Mononuclear cell (primary cell): Measurements from ENCODE around the gene NTM. TPM values are rescaled to one million over a fixed set of nuclear protein-coding genes. Genes with fewer than 3 reads are reported as not detected.

Source experiments
- H3K27me3 ChIP-seq: 2 replicates; pipeline ENCODE4 v1.6.0; 2011; ENCODE audit warnings: low read length, control low read depth; ENCODE audit not compliant: insufficient read depth
- H3K4me1 ChIP-seq: 2 replicates; pipeline ENCODE4 v1.5.1; 2011; ENCODE audit warnings: mild to moderate bottlenecking, low read length, control low read depth; ENCODE audit not compliant: insufficient read depth
- H3K4me3 ChIP-seq: 2 replicates; pipeline ENCODE4 v1.5.1; 2011; ENCODE audit warnings: mild to moderate bottlenecking, low read length, moderate library complexity
- H3K9me3 ChIP-seq: 2 replicates; pipeline ENCODE4 v1.5.1; 2011; ENCODE audit warnings: low read depth, mild to moderate bottlenecking, control low read depth, low read length
- total RNA-seq: library from RNA; depleted of rRNA; stranded (reverse); fragments of >200 nt; gene quantifications from one replicate; pipeline ENCODE4 v1.2.3, GENCODE V29; 2012

NTM gene
- total RNA-seq, 1 donor: not detected

DNA sequence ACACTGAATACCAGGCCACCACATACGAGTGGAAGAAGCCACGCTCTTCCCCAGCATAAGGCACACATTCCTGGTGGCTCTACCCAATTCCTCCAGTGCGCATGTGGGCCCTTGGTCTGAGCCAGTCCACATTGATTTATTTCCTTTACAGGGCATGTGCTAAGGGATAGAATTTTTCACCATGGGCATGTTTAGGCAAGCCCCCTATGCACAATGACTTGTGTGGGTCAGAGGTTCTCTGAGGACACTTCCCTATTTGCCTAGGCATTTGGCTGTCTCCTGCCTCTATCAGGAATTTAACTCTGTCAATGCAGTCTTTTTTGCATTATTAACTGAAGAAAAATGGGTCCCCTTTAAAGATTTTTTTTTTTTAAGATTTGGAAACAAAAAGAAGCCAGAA, 718.1 kb downstream of the NTM start:
- Histone ChIP-seq H3K4me1 (no peaks in the 10 kb centered on the region), H3K27me3 (no peaks in the 10 kb centered on the region), H3K9me3 (peaks cover 17% of the 10 kb centered on the region), H3K4me3 (no peak overlapping the region)

DNA sequence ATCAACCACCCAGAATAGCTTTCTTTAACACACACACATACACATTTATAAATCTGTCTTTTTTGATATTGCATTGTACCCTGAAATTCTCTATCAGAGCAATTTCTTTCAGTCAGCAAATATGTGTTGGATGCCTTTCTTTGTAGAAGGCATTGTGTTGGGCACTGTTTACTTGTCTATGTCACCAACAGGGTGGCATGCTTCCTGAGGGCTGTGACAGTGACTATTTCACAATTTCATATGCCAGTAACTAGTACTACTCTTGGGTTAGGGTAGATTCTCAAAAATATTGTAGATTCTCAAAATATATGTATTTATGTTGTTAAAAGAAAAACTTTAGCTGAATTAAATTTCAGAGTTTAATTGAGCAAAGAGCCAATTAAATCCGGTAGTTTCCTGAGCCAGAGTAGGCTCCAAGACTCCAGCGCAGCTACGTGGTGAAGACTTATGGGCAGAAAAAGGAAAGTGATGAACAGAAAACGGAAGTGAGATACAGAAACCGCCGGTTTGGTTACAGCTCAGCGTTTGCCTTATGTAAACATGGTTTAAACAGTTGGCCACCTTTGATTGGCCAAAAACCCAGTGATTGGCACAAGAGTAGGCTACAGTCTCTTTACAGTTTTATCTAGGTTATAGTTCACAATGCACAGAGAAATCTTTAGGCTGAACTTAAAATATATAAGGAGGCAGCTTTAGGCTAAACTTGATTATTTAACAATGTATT, 723.3 kb downstream of the NTM start:
- Histone ChIP-seq H3K4me1 (no peaks in the 10 kb centered on the region), H3K4me3 (no peak overlapping the region), H3K27me3 (no peaks in the 10 kb centered on the region), H3K9me3 (no peaks in the 10 kb centered on the region)

DNA sequence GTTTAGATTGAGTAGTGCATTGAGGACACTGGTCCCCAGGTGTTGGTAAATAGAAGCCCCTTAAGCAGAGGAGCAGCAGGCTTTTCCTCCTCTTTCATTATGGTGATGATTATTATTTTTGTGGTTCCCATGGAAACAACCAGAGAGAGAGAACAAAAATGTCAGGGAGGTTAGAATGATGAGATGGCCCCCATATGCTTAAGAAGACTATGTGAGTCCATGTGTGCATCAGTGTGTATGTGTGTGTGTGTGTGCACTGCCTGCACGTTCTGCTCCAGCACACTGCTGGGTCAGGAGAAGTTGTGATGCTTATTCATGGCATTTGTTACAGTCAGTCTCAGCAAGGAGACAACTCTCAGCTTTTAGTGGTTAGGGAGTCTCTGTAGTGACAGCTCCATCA, 724.2 kb downstream of the NTM start:
- no peaks in the 10 kb centered on the region for H3K27me3 ChIP-seq
- no peaks in the 10 kb centered on the region for H3K9me3 ChIP-seq
- no peaks in the 10 kb centered on the region for H3K4me1 ChIP-seq
- no peak overlapping the region for H3K4me3 ChIP-seq

DNA sequence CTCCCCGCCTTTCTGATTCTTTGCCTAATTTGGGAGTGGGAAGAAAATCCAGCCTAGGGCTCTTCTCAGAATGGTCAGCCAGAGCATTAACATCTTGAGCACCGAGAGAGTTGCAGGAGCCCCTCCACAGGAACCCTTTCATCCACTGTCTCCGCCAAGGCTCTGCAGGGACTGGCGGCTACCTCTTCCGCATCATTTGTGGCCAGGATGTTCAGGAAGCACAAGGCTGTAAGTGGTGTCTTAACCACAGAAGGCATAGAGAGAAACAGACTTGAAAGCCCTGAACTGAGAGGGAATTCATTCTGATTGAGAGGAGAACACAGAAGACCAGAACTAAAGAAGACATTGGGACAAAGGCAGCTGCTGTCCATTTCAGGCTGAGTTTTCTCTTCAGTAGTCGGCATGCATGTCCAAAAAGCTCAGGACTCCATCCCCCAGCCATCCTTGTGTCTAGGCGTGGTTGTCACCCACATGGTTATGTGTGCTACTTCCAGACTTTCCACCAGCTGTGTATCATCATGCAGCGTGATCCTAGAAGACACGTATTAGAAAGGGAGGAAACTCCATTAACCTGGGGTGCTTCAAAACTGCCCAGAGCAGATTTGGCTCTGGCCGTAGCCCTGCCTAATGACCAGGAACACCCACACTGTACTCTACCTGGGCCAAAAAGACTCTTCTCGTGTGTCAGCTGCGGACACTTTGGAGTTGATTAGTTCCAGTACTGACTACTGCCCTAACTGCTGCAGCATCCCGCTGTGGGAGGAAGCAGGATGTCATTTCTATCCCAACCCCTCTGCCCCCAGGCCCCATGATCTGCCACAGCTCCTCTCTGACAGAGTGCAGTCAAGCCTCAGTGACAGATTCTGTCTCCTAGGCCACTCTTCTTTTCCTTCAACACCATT, 725.1 kb downstream of the NTM start:
- no peaks in the 10 kb centered on the region for H3K27me3 ChIP-seq
- H3K4me3 ChIP-seq: no peak overlapping the region
- no peaks in the 10 kb centered on the region for H3K4me1 ChIP-seq
- no peaks in the 10 kb centered on the region for H3K9me3 ChIP-seq

DNA sequence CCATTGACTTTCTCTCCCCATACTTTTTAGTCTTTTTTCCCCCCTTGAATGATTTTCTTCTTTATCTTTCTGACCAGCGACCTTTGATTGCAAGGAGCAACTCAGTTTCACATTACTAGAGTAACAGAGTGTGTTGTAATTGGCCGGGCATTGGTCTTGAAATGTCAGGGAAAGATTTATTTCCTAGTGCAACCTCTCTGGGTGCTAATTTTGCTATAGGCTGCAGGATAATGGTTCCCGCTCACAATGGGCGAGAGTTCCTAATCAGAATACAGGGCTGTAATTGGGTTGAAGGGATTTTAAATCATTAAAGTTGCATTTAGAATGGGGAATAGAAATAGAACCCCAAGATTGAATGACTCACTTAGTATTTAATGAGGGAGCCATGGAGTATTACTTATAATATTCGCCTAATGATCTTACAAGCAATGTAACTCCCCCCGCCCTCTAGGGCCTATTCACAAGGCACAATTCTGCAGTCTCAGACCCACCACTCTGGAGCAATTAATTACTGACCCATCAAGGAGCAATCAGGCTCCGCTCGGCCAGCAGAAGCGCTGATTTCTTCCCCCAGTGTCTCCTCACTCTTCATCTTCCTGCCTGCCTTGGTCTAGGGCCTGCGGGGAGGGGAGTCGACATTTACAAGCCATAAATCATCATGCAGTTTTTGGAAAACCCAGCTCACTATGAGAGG, 725.9 kb downstream of the NTM start:
- Histone ChIP-seq H3K9me3 (no peaks in the 10 kb centered on the region), H3K4me3 (no peak overlapping the region), H3K27me3 (no peaks in the 10 kb centered on the region), H3K4me1 (no peaks in the 10 kb centered on the region)

DNA sequence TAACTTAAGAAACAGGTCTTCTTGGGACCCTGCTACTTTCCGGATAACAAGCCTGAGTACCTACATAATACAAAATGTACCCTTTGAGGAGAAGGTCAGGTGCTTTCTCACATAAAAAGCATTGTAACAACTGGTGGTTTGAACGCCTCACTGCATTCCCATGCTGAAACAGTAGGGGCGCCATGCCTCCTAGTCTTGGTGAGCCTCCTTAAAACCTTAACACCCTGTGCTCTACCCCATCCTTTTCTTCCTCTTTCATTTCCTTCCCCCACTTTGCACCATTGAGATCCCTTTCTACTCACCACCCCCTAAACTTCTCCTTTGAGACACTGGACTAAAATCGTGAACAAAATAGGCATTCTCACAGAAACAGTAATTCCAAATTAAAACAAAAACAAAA, 729.3 kb downstream of the NTM start:
- Histone ChIP-seq H3K4me1 (no peaks in the 10 kb centered on the region), H3K27me3 (no peaks in the 10 kb centered on the region), H3K4me3 (no peak overlapping the region), H3K9me3 (no peaks in the 10 kb centered on the region)

DNA sequence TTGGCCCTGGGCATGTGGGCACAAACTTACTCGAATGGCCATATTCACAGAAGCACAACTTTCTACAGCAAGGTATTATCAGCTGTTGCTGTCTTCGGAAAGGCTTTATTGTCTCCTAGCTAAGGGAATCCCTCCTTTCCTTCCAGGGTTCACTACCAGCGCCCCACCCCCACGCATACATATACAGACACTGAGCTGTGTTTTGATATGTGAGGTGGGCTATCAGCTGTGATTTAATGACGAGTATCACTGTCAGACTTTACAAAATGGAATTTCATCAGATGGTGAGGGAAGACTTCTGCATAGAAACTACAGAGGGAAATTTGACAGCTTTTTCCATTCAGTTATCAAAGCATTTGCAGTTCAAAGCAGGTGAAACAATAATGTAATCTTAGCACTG, 730.2 kb downstream of the NTM start:
- H3K9me3 ChIP-seq: no peaks in the 10 kb centered on the region
- H3K4me1 ChIP-seq: no peaks in the 10 kb centered on the region
- no peaks in the 10 kb centered on the region for H3K27me3 ChIP-seq
- H3K4me3 ChIP-seq: no peak overlapping the region

DNA sequence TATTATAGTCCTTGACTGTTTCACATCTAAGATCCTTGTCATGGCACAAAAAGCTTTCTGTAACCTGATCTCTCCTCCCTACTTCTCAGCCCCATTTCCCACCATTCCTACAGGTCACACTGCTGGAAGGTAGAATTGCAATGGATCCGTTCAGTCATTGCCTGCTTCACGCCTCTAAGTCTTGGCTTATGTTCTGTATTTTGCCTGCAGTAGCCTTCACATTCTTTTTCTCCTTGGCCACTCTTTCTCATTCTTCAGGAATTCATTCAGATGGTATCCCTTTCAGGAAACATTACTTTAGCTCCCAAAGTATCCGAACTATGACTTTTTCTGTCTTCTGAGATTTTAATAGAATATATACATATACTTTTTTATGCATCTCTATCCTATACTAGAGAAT, 731.5 kb downstream of the NTM start:
- Histone ChIP-seq H3K27me3 (no peaks in the 10 kb centered on the region), H3K4me1 (no peaks in the 10 kb centered on the region), H3K4me3 (no peak overlapping the region), H3K9me3 (no peaks in the 10 kb centered on the region)

DNA sequence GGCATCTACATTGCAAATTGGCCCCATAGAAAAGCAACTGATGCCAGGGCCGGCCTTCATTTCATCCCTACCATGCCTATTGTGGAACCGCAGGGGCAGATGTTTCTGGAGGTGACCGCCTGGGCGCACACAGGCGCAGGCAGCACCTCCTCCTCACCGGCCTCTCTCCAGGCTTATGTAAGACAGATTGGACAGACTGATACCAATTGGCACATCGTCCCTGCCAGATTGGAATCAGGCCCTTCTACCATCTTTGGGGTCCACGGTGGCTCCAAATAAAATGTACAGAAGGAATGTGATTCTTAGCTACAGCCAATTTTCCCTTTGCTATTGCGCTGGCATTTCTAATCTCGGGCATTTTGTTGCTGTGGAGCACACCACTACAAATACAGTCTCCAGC, 732.6 kb downstream of the NTM start:
- no peaks in the 10 kb centered on the region for H3K4me1 ChIP-seq
- no peaks in the 10 kb centered on the region for H3K27me3 ChIP-seq
- H3K4me3 ChIP-seq: no peak overlapping the region
- H3K9me3 ChIP-seq: no peaks in the 10 kb centered on the region

DNA sequence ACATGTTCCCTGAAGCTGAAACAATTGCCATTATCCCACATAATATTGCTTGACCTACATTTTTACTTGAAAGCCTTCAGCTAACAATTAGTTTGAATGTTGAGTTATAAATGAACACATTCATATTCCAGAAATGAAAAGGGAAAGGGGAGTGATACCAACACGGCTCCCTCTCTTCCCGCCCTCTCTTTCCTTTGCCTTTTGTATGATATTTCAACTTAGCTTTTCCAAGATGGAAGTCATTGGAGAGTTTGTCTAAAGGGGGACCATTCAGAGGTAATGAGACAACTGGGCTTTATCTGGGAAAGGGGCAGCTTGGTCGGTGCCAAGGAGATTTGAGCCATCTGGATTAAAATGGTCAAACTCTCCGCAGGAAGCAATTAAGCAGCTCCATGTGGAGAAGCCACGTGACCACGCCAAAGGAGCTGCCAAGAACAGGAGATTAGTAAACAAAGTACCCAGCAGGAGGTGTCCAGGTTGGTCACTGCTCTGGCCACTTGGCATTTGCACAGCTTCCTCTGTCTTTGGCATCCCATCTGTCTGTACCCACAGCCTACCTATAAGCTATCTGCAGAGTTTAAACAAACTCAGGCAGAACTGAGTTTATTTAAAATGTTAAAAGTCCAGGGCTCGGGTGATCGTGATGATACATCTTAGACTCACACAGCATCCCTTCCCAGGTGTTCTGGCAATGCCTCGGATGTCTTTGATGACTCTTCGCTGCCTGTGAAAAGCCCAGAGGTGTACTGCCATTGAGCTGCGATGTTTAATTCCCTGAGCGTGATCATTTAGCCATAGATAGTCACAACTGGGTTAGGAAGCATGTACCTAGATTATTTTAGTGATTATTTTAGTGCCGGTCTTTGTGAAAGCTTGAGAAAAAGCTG, 735.9 kb downstream of the NTM start:
- Histone ChIP-seq H3K27me3 (no peaks in the 10 kb centered on the region), H3K4me3 (no peak overlapping the region), H3K9me3 (no peaks in the 10 kb centered on the region), H3K4me1 (no peaks in the 10 kb centered on the region)

DNA sequence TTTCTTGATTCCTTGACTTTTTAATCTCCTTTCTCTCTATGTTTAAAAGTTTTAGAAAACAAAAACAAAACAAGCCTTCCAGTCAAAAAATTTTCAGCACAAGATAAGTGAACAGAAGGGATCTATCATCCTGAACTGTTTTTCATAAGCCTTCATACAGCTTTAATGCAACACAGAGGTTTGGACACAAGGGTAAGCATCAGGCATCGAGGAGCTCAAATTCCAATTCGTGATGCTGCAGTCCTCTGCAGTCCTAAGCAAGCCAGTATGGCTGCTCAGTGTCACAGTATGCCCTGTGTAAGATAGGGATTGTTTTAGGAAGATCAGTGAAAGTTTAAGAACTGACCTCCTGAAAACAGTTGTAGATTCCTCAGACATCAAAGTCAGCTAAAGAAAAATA, 740.9 kb downstream of the NTM start:
- Histone ChIP-seq H3K4me3 (no peak overlapping the region), H3K4me1 (no peaks in the 10 kb centered on the region), H3K9me3 (no peaks in the 10 kb centered on the region), H3K27me3 (no peaks in the 10 kb centered on the region)

DNA sequence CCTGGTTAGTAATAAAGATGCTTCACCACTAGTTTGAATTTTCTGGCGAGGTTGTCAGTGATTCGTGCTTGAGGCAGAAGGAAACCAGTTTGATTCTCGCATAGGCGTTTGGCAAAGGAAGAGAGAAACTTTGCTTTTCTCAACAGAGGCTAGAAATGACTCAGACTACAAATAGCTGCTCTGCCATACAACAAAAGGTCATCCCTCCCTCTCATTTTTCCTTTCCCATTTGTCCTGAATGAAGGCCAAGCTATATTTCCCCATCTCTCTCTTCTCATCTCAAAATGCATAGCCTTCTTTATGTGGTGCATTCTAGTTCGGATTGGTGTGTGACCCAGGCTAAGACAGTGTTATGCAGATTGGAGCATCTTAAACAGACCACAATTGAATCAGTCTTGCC, 741.4 kb downstream of the NTM start:
- Histone ChIP-seq H3K4me3 (no peak overlapping the region), H3K27me3 (no peaks in the 10 kb centered on the region), H3K9me3 (no peaks in the 10 kb centered on the region), H3K4me1 (no peaks in the 10 kb centered on the region)

DNA sequence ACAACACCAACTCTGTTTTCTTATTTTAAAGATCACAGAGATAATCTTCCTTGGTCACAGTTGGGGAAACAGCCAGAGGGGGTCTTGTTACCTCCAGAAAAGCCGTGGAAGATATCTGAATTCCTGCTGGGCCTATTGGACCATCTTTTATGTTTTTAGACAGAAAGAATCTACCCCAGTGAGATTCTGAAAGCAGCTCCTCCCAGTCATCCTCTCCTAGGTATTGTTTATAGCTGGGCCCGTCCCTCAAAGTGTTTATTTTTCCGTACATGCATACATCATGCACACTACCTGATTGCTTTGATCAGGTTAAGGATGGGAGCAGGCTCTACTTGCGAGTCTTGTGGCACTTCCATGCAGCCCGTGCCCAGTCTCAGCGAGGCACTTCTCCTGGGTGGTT, 742.4 kb downstream of the NTM start:
- H3K4me3 ChIP-seq: no peak overlapping the region
- no peaks in the 10 kb centered on the region for H3K4me1 ChIP-seq
- H3K27me3 ChIP-seq: no peaks in the 10 kb centered on the region
- no peaks in the 10 kb centered on the region for H3K9me3 ChIP-seq

DNA sequence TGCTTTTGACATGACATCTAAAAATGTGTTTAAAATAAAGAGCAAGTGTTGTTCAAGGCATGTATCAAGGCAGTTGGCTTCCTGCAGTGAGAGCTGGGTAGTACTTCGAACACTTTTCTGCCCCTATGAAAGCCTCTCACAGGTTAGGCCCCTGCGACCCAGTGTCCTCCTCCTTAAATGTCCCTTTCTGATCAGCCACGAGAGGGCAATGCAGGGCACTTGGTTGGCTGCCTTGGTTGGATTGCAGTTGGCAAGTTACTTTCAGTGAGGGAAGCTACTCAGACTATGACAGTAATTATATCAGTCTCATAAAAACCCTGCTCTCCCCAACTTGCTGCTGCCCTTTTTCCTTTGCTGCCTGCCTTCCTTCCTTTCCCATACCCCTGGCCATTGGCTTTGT, 743.8 kb downstream of the NTM start:
- Histone ChIP-seq H3K9me3 (no peaks in the 10 kb centered on the region), H3K4me3 (no peak overlapping the region), H3K27me3 (no peaks in the 10 kb centered on the region)

More for the DNA sequence above, 743.8 kb downstream of the NTM start:
- no peaks in the 10 kb centered on the region for H3K4me1 ChIP-seq
